ENCODE measurements around the gene YBX3. TPM values are rescaled to one million over a fixed set of nuclear protein-coding genes. Genes with fewer than 3 reads are reported as not detected.

YBX3 gene
- total and polyA plus RNA-seq, 2 donors (not counting 1 experiment from before 2014, with no cell fraction given): 60.8 to 191 TPM

DNA sequence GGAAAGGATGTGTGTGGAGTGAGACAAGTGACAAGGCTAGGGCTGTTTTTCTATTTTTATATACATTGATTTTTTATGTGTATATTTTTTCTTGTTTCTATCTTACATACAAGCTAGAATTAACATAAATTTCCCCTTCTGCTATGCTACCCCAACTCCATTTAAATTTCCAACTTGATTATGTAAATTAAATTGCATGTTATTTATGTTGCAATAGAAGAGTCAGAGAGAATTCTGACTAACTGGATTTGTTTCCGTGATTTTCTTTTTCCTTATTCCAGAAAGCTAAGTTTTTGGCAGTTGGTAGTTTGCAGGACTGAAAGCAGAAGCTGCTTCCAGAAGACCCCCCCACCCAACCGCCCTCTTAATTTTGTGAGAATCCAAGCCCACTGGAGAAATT is 8.9 kb upstream of the YBX3 start:
- Mint-ChIP-seq H3K9me3 (ENCODE audit: insufficient read depth) (no peaks in the 10 kb centered on the region), H3K27me3 (peaks cover 40% of the 10 kb centered on the region), H3K27ac (no peak overlapping the region), H3K4me1 (no peaks in the 10 kb centered on the region), H3K4me3 (no peak overlapping the region)
- Histone ChIP-seq H3K4me3 (ENCODE audit: control extremely low read depth in 1 of 5, extremely low read depth in 1 of 5, insufficient read depth in 1 of 5, low read depth in 2 of 5, low read length in 4 of 5) (no peak overlapping the region), H3K9ac (ENCODE audit: low read length) (no peak overlapping the region), H3K27me3 (replicated peaks in 1 of 4; ENCODE audit: control extremely low read depth in 1 of 4, control insufficient read depth in 3 of 4, insufficient read depth in 4 of 4, low read length in 3 of 4) (peaks cover 0 to 12% (median 2%) of the 10 kb centered on the region in 4 experiments), H3K4me2 (replicated peaks; ENCODE audit: low read depth, low read length, poor library complexity, severe bottlenecking) (no peak overlapping the region), H3K79me2 (ENCODE audit: control insufficient read depth, insufficient read depth, low read length) (peaks cover 4% of the 10 kb centered on the region), H3K9me3 (ENCODE audit: control extremely low read depth in 1 of 3, control insufficient read depth in 2 of 3, insufficient read depth in 1 of 3, low read length in 2 of 3) (no peaks in the 10 kb centered on the region), H3K36me3 (replicated peaks in 1 of 2; ENCODE audit: control extremely low read depth in 1 of 2, control insufficient read depth in 1 of 2, extremely low read depth in 1 of 2, insufficient read depth in 2 of 2, low read length in 1 of 2) (no peaks in the 10 kb centered on the region), H3K4me1 (ENCODE audit: control insufficient read depth in 2 of 2, insufficient read depth in 2 of 2, low read length in 2 of 2) (no peaks in the 10 kb centered on the region), H4K20me1 (ENCODE audit: control insufficient read depth, insufficient read depth, low read length, poor library complexity, severe bottlenecking) (no peaks in the 10 kb centered on the region), H3K27ac (ENCODE audit: low read length in 2 of 2) (no peak overlapping the region), H2AFZ (ENCODE audit: insufficient read depth, low read depth, low read length, poor library complexity, severe bottlenecking) (no peak overlapping the region)
- intact Hi-C loops (cut with micrococcal nuclease): no loop called here
- DNase-seq: no peak
- no peak for TF ChIP-seq EZH2 (IDR thresholded peaks at IDR 0.05; ENCODE audit: borderline replicate concordance, insufficient read depth, low read depth, low read length, poor library complexity, severe bottlenecking)
- no CpG with 5 or more reads among the region's 2 CpGs for WGBS (ENCODE audit: insufficient coverage)
- ATAC-seq (ENCODE audit: low read depth): no peak
- CTCF ChIA-PET: interaction anchor here (1.2 to 1.6 kb wide), 2 partner anchors 9 to 18 kb away, joined by 3 read pairs; partner anchors contain the start of gene YBX3
- POLR2A ChIA-PET: no interaction called here

GRCh38 chr12:10730559-10730958 is 7.4 kb upstream of the YBX3 start:
- H3K79me2 ChIP-seq (ENCODE audit: control insufficient read depth, insufficient read depth, low read length): peaks cover 8% of the 10 kb centered on the region
- no peaks in the 10 kb centered on the region for H3K4me1 ChIP-seq (ENCODE audit: control insufficient read depth in 2 of 2, insufficient read depth in 2 of 2, low read length in 2 of 2)
- no peak overlapping the region for H3K27ac Mint-ChIP-seq
- DNase-seq: no peak
- POLR2A ChIA-PET: no interaction called here
- H3K27me3 ChIP-seq (replicated peaks in 1 of 4; ENCODE audit: control extremely low read depth in 1 of 4, control insufficient read depth in 3 of 4, insufficient read depth in 4 of 4, low read length in 3 of 4): peaks cover 0 to 12% (median 2%) of the 10 kb centered on the region in 4 experiments
- H3K27me3 Mint-ChIP-seq: peaks cover 49% of the 10 kb centered on the region
- no peak overlapping the region for H3K4me3 ChIP-seq (ENCODE audit: control extremely low read depth in 1 of 5, extremely low read depth in 1 of 5, insufficient read depth in 1 of 5, low read depth in 2 of 5, low read length in 4 of 5)
- no peak overlapping the region for H3K4me2 ChIP-seq (replicated peaks; ENCODE audit: low read depth, low read length, poor library complexity, severe bottlenecking)
- CTCF ChIA-PET: interaction anchor here (1.6 kb wide), 1 partner anchor 20 kb away, joined by 3 read pairs; no protein-coding TSS in a partner anchor
- no peaks in the 10 kb centered on the region for H3K9me3 ChIP-seq (ENCODE audit: control extremely low read depth in 1 of 3, control insufficient read depth in 2 of 3, insufficient read depth in 1 of 3, low read length in 2 of 3)
- H2AFZ ChIP-seq (ENCODE audit: insufficient read depth, low read depth, low read length, poor library complexity, severe bottlenecking): no peak overlapping the region
- H3K9me3 Mint-ChIP-seq (ENCODE audit: insufficient read depth): no peaks in the 10 kb centered on the region
- no peaks in the 10 kb centered on the region for H4K20me1 ChIP-seq (ENCODE audit: control insufficient read depth, insufficient read depth, low read length, poor library complexity, severe bottlenecking)
- H3K27ac ChIP-seq (ENCODE audit: low read length in 2 of 2): no peak overlapping the region
- H3K36me3 ChIP-seq (replicated peaks in 1 of 2; ENCODE audit: control extremely low read depth in 1 of 2, control insufficient read depth in 1 of 2, extremely low read depth in 1 of 2, insufficient read depth in 2 of 2, low read length in 1 of 2): no peaks in the 10 kb centered on the region
- intact Hi-C loops (cut with micrococcal nuclease): no loop called here
- no peak for ATAC-seq (ENCODE audit: low read depth)
- no peak overlapping the region for H3K9ac ChIP-seq (ENCODE audit: low read length)
- no peak overlapping the region for H3K4me3 Mint-ChIP-seq
- TF ChIP-seq EZH2 (IDR thresholded peaks at IDR 0.05; ENCODE audit: borderline replicate concordance, insufficient read depth, low read depth, low read length, poor library complexity, severe bottlenecking) (no peak), CTCF (IDR thresholded peaks at IDR 0.05) (no peak)
- no peaks in the 10 kb centered on the region for H3K4me1 Mint-ChIP-seq
